HCT116 (cell line): ENCODE results near the gene POLN. TPM values are rescaled to one million over a fixed set of nuclear protein-coding genes. Genes with fewer than 3 reads are reported as not detected.

ENCODE experiments used
- ATAC-seq: fragments of 200-7000 bp; cut with Tn5 transposase; 2 replicates; pipeline ENCODE4 v1.9.1; 2020; ENCODE audit warnings: mild to moderate bottlenecking, moderate library complexity
- BruUV-seq: library from RNA; stranded (reverse); fragments of 400-500 nt; replicated peaks from 2 replicates; lab custom pipeline; 2021; lab: Mats Ljungman, UMichigan
- CTCF ChIA-PET: fragments of 300-600 bp; sonication (Branson Sonifier 250); formaldehyde crosslinking; loops from one replicate; lab custom pipeline; 2021; ENCODE audit warnings: antibody characterized with exemption; lab: Charles Lee
- POLR2A ChIA-PET: fragments of 300-600, 350-600 bp; sonication (Branson Sonifier 250); formaldehyde crosslinking; loops from one replicate; lab custom pipeline; 2021; ENCODE audit warnings: antibody characterized with exemption; lab: Charles Lee
- RAD21 ChIA-PET, 2 experiments: fragments of 300-600 bp; sonication (Branson Sonifier 250); formaldehyde crosslinking; loops; one replicate each; lab custom pipeline; 2023; ENCODE audit warnings: low total read pairs in 2 of 2; ENCODE audit not compliant: uncharacterized antibody in 2 of 2, unreplicated experiment in 2 of 2, low non-redundant PET in 1 of 2; lab: Charles Lee
- DNase-seq: peaks from one replicate; pipeline ENCODE4 v3.0.0-alpha.2; 2010; ENCODE audit warnings: low read depth, low spot score
- H2AFZ ChIP-seq: fragments of 200-600 bp; shearing (Covaris generic), sonication (generic); 2 replicates; pipeline ENCODE4 v1.6.1; 2017; ENCODE audit warnings: low read depth, mixed run types, mixed read lengths, antibody characterized with exemption, low read length; ENCODE audit not compliant: poor library complexity, severe bottlenecking
- H3K27ac ChIP-seq: 2 replicates; pipeline ENCODE4 v1.5.1; 2012; ENCODE audit warnings: low read depth, low read length
- H3K27me3 ChIP-seq: fragments of 200-600 bp; sonication (generic); 2 replicates; pipeline ENCODE4 v1.6.1; 2016; ENCODE audit warnings: mixed run types, low read length, mixed read lengths; ENCODE audit not compliant: insufficient read depth
- H3K36me3 ChIP-seq, 2 experiments: fragments of 200-500 bp in 1 of 2; fragments of 200-600 bp in 1 of 2; sonication (Bioruptor generic) in 1 of 2; sonication (generic) in 1 of 2; 2 replicates each; pipeline versions ENCODE4 v1.5.1 to v1.6.1; 2014 to 2016; ENCODE audit warnings: low read length in 2 of 2, inconsistent platforms in 1 of 2, mixed read lengths in 1 of 2, mixed run types in 1 of 2; ENCODE audit not compliant: insufficient read depth in 2 of 2, control insufficient read depth in 1 of 2
- H3K4me1 ChIP-seq, 2 experiments: fragments of 200-600 bp in 1 of 2; sonication (generic) in 1 of 2; 2 replicates each; pipeline versions ENCODE4 v1.5.1 to v1.6.1; 2012 to 2017; ENCODE audit warnings: low read length in 2 of 2, inconsistent platforms in 1 of 2, mild to moderate bottlenecking in 1 of 2, mixed read lengths in 1 of 2, mixed run types in 1 of 2, moderate library complexity in 1 of 2; ENCODE audit not compliant: insufficient read depth in 2 of 2, control insufficient read depth in 1 of 2
- H3K4me2 ChIP-seq: fragments of 200-600 bp; sonication (generic); 2 replicates; pipeline ENCODE4 v1.6.1; 2017; ENCODE audit warnings: mixed run types, low read length, mixed read lengths
- H3K4me3 ChIP-seq, 2 experiments: fragments of 200-600 bp in 1 of 2; sonication (generic) in 1 of 2; replicated peaks in 1 of 2; 2 replicates each; pipeline ENCODE4 v1.5.1; 2011 to 2016; ENCODE audit warnings: low read length in 2 of 2, control low read depth in 1 of 2, low read depth in 1 of 2, mild to moderate bottlenecking in 1 of 2, mixed read lengths in 1 of 2, mixed run types in 1 of 2
- H3K79me2 ChIP-seq: fragments of 200-600 bp; sonication (generic); 2 replicates; pipeline ENCODE4 v1.6.1; 2017; ENCODE audit warnings: mild to moderate bottlenecking, mixed run types, low read length, moderate library complexity, mixed read lengths; ENCODE audit not compliant: insufficient read depth
- H3K9ac ChIP-seq: fragments of 200-600 bp; sonication (generic); 2 replicates; pipeline ENCODE4 v1.6.1; 2016; ENCODE audit warnings: low read length, mixed read lengths
- H3K9me2 ChIP-seq: fragments of 200-600 bp; sonication (generic), shearing (Covaris generic); 2 replicates; pipeline ENCODE4 v1.6.1; 2017; ENCODE audit warnings: mixed run types, mild to moderate bottlenecking, moderate library complexity; ENCODE audit not compliant: insufficient read depth
- H3K9me3 ChIP-seq, 2 experiments: fragments of 200-500 bp in 1 of 2; fragments of 200-600 bp in 1 of 2; sonication (Bioruptor generic) in 1 of 2; sonication (generic) in 1 of 2; 2 replicates each; pipeline ENCODE4 v1.6.1; 2014 to 2017; ENCODE audit warnings: low read length in 2 of 2, mixed read lengths in 2 of 2, inconsistent platforms in 1 of 2, low read depth in 1 of 2, mild to moderate bottlenecking in 1 of 2, mixed run types in 1 of 2, moderate library complexity in 1 of 2; ENCODE audit not compliant: control insufficient read depth in 1 of 2, insufficient read depth in 1 of 2
- H4K20me1 ChIP-seq: fragments of 200-600 bp; sonication (generic), shearing (Covaris generic); 2 replicates; pipeline ENCODE4 v1.6.1; 2017; ENCODE audit warnings: mixed run types, mild to moderate bottlenecking, moderate library complexity; ENCODE audit not compliant: insufficient read depth
- CBX3 ChIP-seq: IDR thresholded peaks from 2 replicates; pipeline ENCODE4 v1.6.1; 2012; ENCODE audit warnings: low read depth
- CEBPB ChIP-seq: IDR thresholded peaks from 2 replicates; pipeline ENCODE4 v1.6.1; 2012; ENCODE audit warnings: low read depth
- EGR1 ChIP-seq: IDR thresholded peaks from 2 replicates; pipeline ENCODE4 v1.6.1; 2012; ENCODE audit warnings: low read depth
- ELF1 ChIP-seq: IDR thresholded peaks from 2 replicates; pipeline ENCODE4 v1.6.1; 2012; ENCODE audit warnings: low read depth, borderline replicate concordance
- EZH2 ChIP-seq: fragments of 200-600 bp; sonication (generic); IDR thresholded peaks from 2 replicates; pipeline ENCODE4 v1.6.1; 2017; ENCODE audit warnings: antibody characterized with exemption, mixed run types
- EZH2phosphoT487 ChIP-seq: fragments of 200-600 bp; IDR thresholded peaks from 2 replicates; pipeline ENCODE4 v1.6.1; 2018; ENCODE audit warnings: antibody characterized with exemption, borderline replicate concordance
- POLR2A ChIP-seq: IDR thresholded peaks from 2 replicates; pipeline ENCODE4 v1.7.0; 2011; ENCODE audit warnings: borderline replicate concordance; ENCODE audit not compliant: insufficient read depth, insufficient read length; ENCODE audit errors: extremely low read depth
- POLR2AphosphoS5 ChIP-seq: IDR thresholded peaks from 2 replicates; pipeline ENCODE4 v1.6.1; 2011; ENCODE audit warnings: mild to moderate bottlenecking, low read depth, low read length, moderate library complexity
- RAD21 ChIP-seq: IDR thresholded peaks from 2 replicates; pipeline ENCODE4 v1.6.1; 2012; ENCODE audit warnings: low read depth, mild to moderate bottlenecking
- SIN3A ChIP-seq: IDR thresholded peaks from 2 replicates; pipeline ENCODE4 v1.6.1; 2012; ENCODE audit warnings: low read depth
- SP1 ChIP-seq: IDR thresholded peaks from 2 replicates; pipeline ENCODE4 v1.6.1; 2012; ENCODE audit warnings: low read depth
- YY1 ChIP-seq: IDR thresholded peaks from 2 replicates; pipeline ENCODE4 v1.6.1; 2011; ENCODE audit warnings: low read length, low read depth, moderate library complexity, mild to moderate bottlenecking; ENCODE audit not compliant: insufficient replicate concordance; ENCODE audit errors: extremely low read depth
- ZNF274 ChIP-seq: fragments of 200-500 bp; sonication (Bioruptor generic); IDR thresholded peaks from 2 replicates; pipeline ENCODE4 v1.6.1; 2014; ENCODE audit warnings: mild to moderate bottlenecking, low read depth, low read length, inconsistent platforms
- intact Hi-C: fragments of 100-400 bp; cut with micrococcal nuclease; formaldehyde crosslinking; loops from 2 replicates; pipeline ENCODE4 v1.10.0; 2022
- total RNA-seq: library from RNA; stranded (reverse); gene quantifications from one replicate; pipeline ENCODE4 v1.2.1, GENCODE V29; 2021; ENCODE audit not compliant: unreplicated experiment
- TF ChIP-seq, protein P1 (sequence below), 3 experiments: fragments of 200-600 bp in 1 of 3; sonication (generic) in 1 of 3; IDR thresholded peaks in 2 of 3; conservative IDR thresholded peaks in 1 of 3; 2 replicates each; pipeline ENCODE4 v1.5.1; 2012 to 2017; ENCODE audit warnings: low read depth in 2 of 3, low read length in 2 of 3, antibody characterized with exemption in 1 of 3, borderline replicate concordance in 1 of 3, control low read depth in 1 of 3, mild to moderate bottlenecking in 1 of 3, mixed read lengths in 1 of 3, mixed run types in 1 of 3, moderate library complexity in 1 of 3; ENCODE audit not compliant: insufficient read depth in 1 of 3
- TF ChIP-seq, protein P2 (sequence below): IDR thresholded peaks from 2 replicates; pipeline ENCODE4 v1.6.1; 2012

The POLN gene
- total RNA-seq, 1 experiment from 2014 or later: 3.1 TPM

DNA sequence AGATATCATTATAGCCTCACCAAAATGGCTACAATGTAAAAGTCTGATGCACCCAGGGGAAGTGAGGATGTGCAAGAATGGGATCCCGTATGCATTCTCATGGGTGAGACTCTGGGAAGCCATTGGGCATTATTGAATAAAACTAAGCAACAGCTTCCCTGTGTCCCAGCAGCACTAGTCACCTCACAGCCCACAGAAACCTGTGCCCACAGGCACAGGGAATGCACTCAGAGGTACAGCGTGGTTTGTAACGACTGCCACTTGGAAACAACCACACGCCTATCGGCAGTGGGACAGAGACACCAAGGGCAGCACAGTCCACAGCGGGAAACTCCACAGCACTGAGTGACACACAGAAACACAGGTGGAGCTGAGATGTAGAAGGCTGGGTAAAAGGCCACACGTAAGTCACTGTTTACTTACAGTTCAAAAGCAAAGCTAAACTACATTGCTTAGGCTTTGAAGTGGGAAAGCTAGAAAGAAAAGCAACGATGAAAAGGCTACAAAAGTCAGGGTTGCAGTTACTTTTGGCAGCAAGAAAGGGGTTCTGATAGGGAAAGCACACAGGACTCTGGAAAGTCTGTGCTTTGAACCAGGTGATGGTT is 69.2 kb downstream of the POLN start:
- Histone ChIP-seq H3K27ac (no peak overlapping the region), H3K4me2 (no peak overlapping the region), H3K27me3 (no peaks in the 10 kb centered on the region), H2AFZ (no peak overlapping the region), H3K79me2 (no peaks in the 10 kb centered on the region), H3K9me2 (no peaks in the 10 kb centered on the region), H4K20me1 (no peaks in the 10 kb centered on the region), H3K4me3 (no peak overlapping the region), H3K9me3 (no peaks in the 10 kb centered on the region), H3K36me3 (no peaks in the 10 kb centered on the region)
- ChIA-PET CTCF (no interaction called here), POLR2A (no interaction called here), RAD21 (no interaction called here)
- ATAC-seq (no peak), DNase-seq (no peak)
- intact Hi-C loops: no loop called here
- TF ChIP-seq RAD21 (no peak), ELF1 (no peak), YY1 (no peak), CBX3 (no peak), SIN3A (no peak), CEBPB (no peak), ZNF274 (no peak), POLR2A (no peak), EZH2phosphoT487 (no peak), EZH2 (no peak), EGR1 (no peak), SP1 (no peak), POLR2AphosphoS5 (no peak)
- TF ChIP-seq, protein P1, sequence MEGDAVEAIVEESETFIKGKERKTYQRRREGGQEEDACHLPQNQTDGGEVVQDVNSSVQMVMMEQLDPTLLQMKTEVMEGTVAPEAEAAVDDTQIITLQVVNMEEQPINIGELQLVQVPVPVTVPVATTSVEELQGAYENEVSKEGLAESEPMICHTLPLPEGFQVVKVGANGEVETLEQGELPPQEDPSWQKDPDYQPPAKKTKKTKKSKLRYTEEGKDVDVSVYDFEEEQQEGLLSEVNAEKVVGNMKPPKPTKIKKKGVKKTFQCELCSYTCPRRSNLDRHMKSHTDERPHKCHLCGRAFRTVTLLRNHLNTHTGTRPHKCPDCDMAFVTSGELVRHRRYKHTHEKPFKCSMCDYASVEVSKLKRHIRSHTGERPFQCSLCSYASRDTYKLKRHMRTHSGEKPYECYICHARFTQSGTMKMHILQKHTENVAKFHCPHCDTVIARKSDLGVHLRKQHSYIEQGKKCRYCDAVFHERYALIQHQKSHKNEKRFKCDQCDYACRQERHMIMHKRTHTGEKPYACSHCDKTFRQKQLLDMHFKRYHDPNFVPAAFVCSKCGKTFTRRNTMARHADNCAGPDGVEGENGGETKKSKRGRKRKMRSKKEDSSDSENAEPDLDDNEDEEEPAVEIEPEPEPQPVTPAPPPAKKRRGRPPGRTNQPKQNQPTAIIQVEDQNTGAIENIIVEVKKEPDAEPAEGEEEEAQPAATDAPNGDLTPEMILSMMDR (IDR thresholded peaks at IDR 0.05 in 2 of 3, conservative IDR thresholded peaks at IDR 0.05 in 1 of 3; ENCODE audit: borderline replicate concordance in 1 of 3, insufficient read depth in 1 of 3, low read depth in 2 of 3, low read length in 2 of 3): no peak
- TF ChIP-seq, protein P2, sequence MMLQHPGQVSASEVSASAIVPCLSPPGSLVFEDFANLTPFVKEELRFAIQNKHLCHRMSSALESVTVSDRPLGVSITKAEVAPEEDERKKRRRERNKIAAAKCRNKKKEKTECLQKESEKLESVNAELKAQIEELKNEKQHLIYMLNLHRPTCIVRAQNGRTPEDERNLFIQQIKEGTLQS: no peak
- TF ChIP-seq, all 23 proteins: peak for 0
- Histone ChIP-seq H3K9ac (no peak overlapping the region), H3K4me1 (no peaks in the 10 kb centered on the region)
- BruUV-seq: no TSS peak
